Stomach (tissue), 4 donors: ENCODE measurements around the gene MACO1.
"Not testable (repeated sequence)": the region's sequence is repeated elsewhere in the genome, so short reads cannot be mapped to it uniquely, and the experiment has no call there.

Experiments
- CTCF ChIP-seq, 7 experiments: fragments of 450-650 bp in 4 of 7; fragments of 200-600 bp in 3 of 7; sonication (generic) in 3 of 7; IDR thresholded peaks; one replicate each; pipeline ENCODE4 v1.5.1; 2016 to 2019; ENCODE audit warnings: antibody characterized with exemption in 7 of 7, control low read depth in 2 of 7, mild to moderate bottlenecking in 1 of 7
- EP300 ChIP-seq: sonication (generic); formaldehyde crosslinking; IDR thresholded peaks from one replicate; pipeline ENCODE4 v1.6.1; 2017; ENCODE audit warnings: antibody characterized with exemption
- POLR2A ChIP-seq, 4 donors: fragments of 450-650 bp; IDR thresholded peaks; one replicate each; pipeline ENCODE4 v1.6.1; 2016; ENCODE audit warnings: antibody characterized with exemption in 4 of 4, control low read depth in 2 of 4, mild to moderate bottlenecking in 1 of 4, moderate library complexity in 1 of 4
- POLR2AphosphoS5 ChIP-seq, 3 donors: sonication (generic); formaldehyde crosslinking; IDR thresholded peaks; one replicate each; pipeline ENCODE4 v1.6.1; 2016; ENCODE audit warnings: antibody characterized with exemption in 3 of 3

GRCh38 chr1:25409641-25410427, 20.9 kb upstream of the MACO1 start:
- TF ChIP-seq POLR2AphosphoS5 (IDR thresholded peaks at IDR 0.05); EP300; CTCF (IDR thresholded peaks at IDR 0.05); POLR2A (IDR thresholded peaks at IDR 0.05): not testable (repeated sequence)
